ENCODE measurements around the gene SPAG16.

SPAG16 gene

DNA sequence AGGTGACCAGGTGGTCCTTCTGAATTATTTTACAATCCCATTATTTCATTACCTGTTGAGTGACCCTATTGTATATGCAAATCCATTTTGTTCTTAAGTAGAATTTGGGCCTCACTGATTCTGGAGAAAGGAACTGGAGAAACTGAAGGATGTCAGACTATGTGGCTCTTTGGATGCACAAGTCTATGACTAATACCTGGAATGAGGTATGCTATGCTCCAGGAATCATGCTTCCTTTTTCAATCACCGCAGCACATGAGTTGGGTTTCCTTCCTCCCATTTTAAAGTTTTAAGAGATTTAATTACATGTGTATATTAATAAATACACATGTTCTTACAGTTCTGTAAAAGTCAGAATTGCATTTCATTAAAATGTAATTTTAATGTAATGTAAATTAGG is 872.7 kb downstream of the SPAG16 start:
- no peak for DNase-seq

DNA sequence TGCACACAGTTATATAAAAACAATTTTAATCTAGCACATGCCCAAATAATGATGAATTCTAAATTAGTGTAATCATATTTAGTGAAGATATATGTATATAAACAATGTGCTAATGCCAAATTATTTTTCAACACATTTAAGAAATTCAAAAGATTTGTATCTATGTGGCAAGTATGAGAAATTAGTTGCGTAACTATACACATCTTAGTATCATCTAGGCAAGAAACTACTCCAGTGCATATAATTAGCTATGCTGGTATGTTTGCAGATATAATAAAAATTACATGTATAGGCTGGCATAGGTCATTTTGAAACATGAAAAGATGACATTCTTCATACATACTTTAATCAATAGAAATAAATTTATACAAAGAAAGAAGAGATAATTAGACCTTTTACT is 874.6 kb downstream of the SPAG16 start:
- DNase-seq = no peak

DNA sequence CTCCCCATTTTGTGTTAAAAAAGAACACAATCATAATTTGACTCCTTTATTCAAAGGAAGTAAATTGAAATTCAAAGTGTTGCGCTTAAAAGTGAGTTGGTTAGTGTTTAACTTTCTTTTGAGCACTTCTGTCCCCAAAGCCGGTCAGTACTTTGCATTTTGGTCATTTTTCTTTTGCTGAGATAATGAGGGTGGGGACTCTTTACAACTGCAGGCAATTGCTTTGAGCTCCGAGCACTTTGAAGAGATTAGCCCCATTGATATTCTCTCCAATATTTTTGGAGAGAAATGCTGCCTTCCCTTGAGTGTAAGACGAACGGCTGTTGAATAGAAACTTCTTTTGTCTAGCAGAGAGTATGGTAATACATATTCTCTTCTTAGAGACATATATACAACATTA is 885.0 kb downstream of the SPAG16 start:
- no peak for DNase-seq

DNA sequence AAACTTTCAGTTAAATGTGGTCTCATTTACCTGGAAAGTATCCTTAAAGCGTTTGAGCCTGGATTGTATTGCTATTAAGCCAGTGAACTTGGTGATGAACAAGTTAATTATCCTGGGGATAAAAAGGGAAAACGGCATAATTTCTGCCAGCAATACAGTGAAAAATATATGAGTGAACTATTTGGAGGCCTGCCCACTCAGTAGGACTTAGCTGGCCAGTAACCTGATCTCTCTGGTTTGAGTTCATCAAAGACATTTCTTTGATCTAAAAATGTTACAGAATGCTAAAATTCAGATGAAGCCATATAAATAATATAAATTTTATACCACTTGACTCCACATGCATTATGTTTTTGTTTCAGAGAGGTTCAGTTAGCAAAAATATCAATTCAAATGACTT is 885.5 kb downstream of the SPAG16 start:
- DNase-seq = no peak

DNA sequence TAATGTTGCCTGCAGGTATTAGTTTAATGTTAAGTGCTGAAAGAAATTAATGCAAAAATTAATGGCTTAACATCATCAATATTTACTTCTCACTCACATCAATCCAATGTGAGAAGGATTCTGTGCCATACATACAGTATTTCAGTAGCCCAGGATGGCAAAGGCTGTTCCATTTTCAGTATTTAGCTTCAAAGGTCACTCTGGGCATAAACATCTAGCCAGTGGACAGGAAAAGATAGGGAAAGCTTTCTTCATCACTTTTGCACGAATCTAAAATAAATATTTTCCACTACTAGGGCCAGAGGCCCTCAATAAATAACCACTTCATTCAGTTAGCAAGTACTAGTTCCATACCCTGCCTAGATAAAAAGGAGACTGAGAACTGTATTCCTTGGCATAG is 890.3 kb downstream of the SPAG16 start:
- no peak for DNase-seq

DNA sequence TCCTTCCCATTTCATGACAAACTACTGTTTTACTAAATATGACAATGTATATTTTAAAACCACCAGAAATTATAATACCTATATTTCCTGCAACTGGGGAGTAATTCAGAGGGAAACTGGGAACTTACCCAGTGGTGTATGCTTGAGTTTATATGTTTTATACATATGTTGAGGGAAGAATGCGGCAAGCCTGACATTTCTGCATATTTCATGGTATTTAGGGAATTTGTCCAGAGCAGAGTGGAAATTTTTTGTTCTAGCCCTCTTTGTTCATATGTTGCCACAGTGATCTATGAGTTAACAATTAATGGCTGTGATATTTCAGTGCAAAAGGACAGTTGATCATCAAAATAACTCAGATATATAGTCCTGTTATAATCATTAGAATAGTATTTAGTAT is 895.8 kb downstream of the SPAG16 start:
- no peak for DNase-seq

DNA sequence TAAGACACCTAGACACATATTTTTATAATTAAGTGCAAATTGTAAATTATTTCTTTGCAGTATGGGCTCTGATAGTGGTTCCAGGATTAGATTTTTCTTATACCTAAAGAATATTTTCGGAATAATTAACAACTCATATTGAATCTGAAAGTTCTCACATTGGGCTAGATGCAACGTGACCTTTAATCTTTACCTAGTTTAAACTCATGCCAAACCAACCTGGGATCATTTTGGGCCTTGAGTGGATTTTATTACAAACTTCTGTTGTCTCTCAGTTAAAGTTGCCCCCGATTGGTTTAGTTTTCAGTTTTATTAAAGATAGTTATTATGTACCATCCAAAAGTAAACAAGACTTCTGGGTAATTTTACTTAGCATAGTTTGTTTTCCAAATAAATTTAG is 896.4 kb downstream of the SPAG16 start:
- DNase-seq = no peak

DNA sequence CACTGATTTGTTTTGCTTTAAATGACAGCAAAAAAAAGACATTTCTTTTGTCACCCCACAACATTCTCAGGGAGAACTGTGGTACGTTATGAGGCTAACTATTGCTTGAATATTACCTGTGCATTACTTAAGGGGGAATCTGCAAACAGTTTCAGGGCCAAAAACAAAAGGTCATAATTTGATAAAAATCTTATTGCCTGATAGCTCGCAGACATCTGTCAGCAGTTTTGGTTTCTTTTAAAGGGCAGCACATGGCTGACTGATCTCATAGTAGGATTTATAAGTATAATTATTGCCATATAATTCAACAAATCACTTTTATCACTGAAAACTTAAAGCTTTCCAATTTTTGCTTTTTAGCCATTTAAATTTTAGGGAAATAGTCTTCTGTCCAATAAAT is 900.2 kb downstream of the SPAG16 start:
- DNase-seq = no peak

DNA sequence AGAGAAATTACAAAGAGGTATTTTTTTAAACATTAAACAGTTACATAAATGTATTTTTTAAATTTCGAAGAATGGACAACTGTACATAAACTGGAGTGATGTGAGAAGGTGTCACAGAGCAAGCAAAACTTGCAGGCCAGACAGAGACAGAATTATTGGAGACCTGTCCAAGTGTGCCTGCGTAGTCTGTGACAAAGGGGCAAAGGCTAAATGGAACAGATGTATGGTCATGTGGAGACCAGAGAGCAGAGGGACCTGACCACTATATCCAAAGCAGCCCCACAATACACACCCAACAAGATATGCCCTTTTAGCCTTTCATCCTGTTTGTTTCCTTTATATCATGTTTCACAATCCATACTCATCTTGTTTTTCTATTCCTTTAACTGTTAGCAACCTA is 901.3 kb downstream of the SPAG16 start:
- DNase-seq = no peak

DNA sequence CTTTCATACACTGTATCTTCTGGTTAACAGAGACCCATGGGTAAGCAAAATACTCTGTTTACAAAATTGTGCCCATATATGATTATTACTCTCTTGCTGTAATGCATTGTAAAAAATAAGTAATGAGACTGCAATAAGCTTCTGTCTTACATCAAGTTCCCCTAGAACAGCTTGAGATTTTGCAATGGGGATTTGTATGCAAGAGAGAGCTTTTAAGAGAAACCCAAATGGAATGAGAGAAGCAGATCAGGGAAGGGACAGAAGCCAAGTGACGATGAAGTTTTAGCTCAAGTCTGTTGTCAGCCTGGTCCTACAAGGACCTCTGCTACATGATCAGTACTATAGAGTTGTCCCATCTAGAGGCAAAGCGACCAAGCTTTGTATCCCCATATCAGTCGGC is 908.4 kb downstream of the SPAG16 start:
- no peak for DNase-seq

DNA sequence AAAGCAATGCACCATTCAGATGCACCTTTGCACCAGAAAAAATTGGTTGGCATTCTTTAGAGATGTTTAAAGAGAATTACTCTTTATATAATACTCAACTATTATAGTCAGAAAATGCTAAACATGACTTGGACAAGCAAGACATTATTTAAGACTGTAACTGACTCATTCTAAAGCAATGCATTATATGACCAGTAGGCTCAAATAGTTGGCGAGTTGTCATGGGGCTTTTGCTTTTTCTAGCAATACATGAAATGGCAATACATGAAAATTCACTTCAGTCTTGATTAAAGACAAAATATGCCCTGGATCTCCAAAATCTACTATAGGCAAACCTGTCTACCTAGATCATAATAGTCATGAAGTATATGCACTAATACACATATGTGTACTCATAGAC is 909.7 kb downstream of the SPAG16 start:
- no peak for DNase-seq

DNA sequence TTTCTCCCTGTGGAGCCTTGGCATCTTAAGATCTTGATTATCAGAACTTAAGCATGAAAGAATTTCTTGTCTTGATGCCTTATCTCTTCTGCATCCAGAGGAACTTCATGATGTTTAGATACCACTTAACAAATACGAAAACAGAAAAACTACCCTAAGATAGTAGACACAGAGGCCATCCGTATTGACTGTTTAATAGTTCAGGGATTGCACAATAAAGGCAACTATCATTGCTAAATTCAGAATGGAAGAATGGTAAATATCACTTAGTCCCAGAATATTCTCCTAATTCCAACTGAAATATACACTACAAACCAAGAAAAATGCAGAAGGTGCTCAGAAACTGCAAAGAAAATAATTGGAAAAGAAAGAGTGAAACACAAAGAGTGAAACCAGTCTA is 912.0 kb downstream of the SPAG16 start:
- no peak for DNase-seq

DNA sequence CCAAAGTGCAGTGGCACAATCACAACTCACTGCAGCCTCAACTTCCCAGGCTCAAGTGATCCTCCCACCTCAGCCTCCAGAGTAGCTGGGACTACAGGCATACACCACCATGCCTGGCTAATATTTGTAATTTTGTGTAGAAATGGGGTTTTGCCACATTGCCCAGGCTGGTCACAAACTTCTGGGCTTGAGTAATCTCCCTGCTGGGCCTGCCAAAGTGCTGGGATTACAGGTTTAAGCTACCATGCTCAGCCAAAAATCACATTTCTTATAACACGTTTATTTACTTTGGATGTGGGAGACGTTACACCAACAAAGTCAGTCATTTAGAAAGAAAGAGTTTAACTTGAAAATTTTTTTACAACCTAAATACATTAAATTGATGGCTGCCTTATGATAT is 917.6 kb downstream of the SPAG16 start:
- no peak for DNase-seq

DNA sequence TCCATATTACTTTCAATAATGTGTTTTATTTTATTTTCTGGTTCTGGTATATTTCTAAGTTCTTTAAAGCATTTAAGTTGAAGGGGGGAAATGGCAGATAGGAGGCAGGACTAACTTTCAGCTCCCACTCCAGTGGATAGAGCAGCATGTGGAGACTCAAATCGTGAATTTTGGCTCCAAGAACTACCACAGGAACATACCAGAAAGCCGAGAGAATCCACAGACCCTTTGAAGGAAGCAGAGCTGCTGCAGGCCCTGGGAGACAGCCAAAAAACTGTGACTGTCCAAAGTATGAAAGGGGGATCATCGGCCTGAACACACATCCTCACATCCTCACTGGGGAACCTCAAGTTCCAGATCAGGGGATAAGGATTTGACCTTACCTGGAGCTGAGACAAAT is 919.0 kb downstream of the SPAG16 start:
- DNase-seq = no peak

DNA sequence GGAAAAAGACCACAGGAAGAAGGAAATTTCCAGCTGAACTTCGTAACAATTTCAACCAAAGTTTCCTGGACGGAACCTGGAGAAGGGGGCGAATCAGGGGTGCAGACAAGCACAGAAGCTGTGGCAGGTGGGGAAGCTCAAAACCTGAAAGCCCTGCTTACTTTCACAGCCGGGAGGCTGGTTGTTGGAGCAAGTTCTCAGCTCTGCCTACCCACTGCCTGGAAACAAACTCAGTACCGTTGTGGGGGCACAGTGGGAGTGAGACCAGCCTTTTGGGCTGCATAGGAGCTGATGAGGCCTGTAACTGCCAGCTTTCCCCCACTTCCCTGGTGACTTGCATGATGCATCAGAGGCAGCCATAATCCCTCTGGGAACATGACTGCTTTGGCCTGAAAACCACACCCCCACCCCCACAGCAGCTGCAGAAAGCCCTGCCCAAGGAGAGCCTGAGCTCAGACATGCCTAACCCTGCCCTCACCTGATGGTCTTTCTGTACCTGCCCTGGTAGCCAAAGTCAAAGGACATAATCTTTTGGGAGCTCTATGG is 919.6 kb downstream of the SPAG16 start:
- no peak for DNase-seq

DNA sequence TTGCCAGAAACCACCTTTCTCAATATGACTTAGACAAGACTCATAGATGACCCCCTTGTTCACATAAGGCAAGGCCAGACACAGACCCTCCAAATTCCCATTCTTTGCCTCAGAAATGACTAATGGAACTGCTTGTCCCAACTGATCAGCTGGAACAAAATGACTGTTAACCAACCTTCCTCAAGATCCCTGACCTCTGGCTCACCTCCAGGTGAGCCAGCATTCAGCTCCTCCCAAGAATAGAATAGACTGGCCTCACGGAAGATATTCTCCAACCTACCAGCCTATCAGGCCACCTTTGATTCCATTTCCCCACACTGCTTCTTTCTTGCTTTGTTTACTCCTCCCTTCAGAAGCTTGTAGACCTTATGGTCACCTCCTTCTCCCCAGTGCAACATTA is 930.8 kb downstream of the SPAG16 start:
- no peak for DNase-seq

DNA sequence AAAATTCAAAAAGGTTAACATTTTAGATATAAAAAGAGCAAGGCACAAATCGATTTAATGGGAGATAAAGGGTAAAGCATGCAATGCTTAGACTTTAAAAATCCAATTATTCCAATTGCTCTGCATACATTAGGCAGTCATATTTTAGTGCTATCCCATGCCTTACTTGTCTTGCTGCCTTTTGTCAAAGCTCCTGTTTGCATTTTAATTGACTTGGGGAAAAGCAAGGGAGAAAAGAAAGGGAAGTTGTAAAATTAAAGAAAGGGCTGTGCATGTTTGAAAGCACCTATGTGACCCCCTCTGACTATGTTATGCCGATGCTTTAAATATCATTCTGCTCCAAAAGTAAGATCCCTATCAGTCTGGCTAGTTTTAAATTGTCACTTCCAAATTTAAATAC is 932.9 kb downstream of the SPAG16 start:
- no peak for DNase-seq

DNA sequence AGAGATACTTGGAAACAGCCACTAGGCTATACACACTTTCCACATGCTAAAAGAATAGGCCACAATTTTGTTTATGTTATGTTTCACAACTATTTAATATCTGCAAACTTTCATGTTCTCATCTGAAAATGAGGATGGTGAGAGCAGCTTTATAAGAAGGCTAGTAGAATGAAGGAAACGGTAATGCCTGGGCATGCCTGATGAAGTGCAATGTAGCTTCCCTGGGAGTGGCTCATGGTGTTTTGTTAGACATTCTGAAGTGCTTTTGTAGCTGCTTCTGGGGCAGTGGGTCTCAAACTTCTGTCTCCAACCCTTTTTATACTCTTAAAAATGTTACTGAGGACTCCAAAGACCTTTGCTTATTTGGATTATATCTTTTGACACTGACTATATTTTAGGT is 933.3 kb downstream of the SPAG16 start:
- DNase-seq = no peak

DNA sequence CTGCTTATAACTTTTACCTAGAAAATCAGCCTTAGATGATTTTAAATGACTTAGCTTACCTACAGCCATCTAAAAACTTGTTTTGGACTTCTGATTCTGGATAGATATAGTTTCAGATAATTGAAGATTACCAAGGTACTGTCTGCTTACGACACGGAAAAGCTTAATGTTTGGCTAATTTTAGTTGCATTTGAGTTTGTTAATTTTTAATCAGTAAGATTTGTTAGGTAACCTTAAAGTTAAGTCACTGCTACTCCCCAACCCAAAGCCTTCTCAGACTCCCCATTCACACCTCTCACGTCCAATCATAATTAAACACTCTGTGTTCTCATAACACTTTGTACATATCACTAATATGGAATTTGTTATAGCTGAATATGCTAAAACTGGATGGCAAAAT is 936.0 kb downstream of the SPAG16 start:
- no peak for DNase-seq

DNA sequence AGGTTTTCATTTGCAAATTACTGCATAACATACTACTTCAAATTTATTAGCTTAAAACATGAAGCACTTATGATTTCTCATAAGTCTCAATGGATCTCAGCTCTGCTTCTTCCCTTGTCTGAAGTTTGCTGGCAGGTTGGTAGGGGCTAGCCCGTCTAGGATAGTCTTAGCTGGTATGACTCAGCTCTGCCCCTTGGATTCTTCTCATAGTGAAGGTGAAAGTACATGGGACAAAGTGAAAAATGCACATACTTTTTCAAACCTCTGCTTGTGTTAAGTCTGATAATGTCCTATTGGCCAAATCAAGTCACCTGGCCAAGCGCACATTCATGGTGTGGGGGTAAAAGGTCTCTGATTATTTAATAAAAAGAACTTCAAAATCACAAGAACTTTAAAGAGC is 941.8 kb downstream of the SPAG16 start:
- DNase-seq = no peak

DNA sequence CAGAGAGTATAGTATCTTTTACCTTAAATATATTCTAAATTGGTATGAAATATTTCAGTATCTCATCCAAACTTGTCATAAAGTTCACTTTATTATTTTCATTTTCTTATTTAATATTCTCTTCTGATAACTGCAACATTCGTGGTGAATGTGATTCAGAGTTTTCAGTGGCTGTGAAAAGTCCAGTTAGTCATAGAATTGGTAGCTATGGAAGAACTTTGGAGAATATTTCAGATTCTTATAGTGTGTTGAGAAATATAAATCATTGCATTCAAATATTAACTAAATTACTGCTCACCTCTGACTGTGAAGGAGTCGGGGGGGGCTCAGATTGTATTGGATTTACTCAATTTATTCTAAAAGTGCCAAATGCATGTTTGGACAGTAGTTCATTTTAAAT is 948.0 kb downstream of the SPAG16 start:
- DNase-seq = no peak

DNA sequence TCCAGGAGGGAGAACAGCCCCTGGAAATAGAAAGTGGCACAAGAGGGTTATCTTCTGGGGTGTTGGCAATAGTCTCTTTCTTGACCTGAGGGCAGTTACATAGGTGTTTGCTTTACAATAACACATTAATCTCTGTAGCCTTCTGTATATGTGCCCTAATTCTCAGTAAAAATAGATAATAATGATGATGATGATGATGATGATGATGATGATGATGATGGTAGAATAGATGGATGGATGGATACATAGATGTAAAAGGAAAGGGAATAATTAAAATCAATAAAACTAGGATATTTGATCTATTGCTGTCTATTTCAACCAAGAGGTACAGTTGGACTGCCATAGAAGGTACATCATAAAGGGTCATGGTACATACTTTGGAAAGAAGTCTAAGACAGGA is 948.9 kb downstream of the SPAG16 start:
- no peak for DNase-seq

DNA sequence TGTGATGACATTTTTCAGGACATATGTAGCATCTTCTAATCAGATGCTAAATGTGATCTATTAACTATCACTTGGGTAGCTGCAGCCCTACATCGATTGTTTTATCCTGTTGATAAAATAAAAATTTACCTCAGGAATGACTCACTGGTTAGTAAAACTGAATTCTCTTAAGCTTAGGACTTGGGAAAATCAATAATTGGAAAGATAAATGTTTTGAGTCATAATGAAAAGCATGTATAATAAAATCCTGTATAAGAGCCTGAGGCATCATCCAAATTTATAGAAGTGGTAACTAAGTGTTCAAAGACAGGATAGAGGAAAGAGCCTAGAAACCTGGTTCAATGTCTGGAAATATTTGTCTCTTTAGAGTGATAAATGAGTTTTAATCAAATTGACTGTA is 958.5 kb downstream of the SPAG16 start:
- DNase-seq = no peak

DNA sequence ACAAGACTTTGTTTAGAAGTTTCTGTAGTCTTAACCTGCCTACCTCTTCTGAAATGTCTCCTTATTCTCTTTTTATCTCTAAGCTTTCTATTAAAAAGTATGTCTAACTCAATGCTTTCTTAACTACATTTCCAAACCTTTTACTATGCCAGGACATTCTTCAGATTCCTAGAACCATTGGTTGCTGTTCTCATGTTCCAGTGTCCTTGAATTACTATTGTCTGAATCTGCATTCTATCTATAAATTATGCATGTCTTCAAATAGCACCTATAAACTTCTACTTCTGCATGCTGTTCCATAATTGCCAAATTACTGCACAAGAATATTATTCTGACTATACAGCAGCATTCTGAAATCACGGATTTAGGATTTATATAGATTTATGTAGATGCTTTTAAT is 960.6 kb downstream of the SPAG16 start:
- no peak for DNase-seq

DNA sequence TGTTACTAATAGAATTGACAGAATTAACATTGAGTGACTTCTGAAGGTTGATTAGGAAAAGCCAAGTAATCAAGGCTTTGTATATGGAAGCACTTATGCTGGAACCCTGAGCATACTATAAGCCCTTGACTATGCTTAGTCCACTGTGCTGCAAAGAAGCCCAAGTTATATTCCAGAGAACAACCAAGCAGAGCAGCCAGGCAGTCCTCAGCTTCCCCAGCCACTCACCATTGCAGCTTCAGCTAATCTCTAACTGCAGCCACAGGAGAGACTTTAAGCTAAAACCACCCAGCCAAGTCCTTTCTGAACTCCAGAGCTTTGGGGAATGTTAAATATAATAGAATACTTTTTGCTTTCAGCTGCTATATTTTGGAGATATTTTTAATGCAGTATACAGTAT is 962.2 kb downstream of the SPAG16 start:
- no peak for DNase-seq

All from amygdala (tissue), 56 donors.